GM19035 (cell line): Measurements from ENCODE around the gene CANT1.
"Not testable (repeated sequence)": the region's sequence is repeated elsewhere in the genome, so short reads cannot be mapped to it uniquely, and the experiment has no call there.

ENCODE experiments used
- ATAC-seq: cut with Tn5 transposase; IDR thresholded peaks from one replicate; pipeline ENCODE4 v1.9.1; 2021; ENCODE audit not compliant: unreplicated experiment

The CANT1 gene

GRCh38 chr17:79027925-79028491 is 18.4 kb upstream of the CANT1 start:
- ATAC-seq = no peak

GRCh38 chr17:79027274-79027924 is 17.8 kb upstream of the CANT1 start:
- no peak for ATAC-seq

- ATAC-seq = no peak
Observed at GRCh38 chr17:79026376-79027273, 17.1 kb upstream of the CANT1 start.

- ATAC-seq = no peak
Observed at GRCh38 chr17:79024901-79025737, 15.6 kb upstream of the CANT1 start.

- no peak for ATAC-seq
Observed at GRCh38 chr17:79023886-79024771, 14.6 kb upstream of the CANT1 start, which contains the start of gene C1QTNF1. Gene C1QTNF1 (plus strand): TSS chr17:79024169. CDS start chr17:79043969, 19,800 bp downstream.

GRCh38 chr17:79023180-79023705 is 13.7 kb upstream of the CANT1 start:
- no peak for ATAC-seq

GRCh38 chr17:79022507-79022991 is 13.0 kb upstream of the CANT1 start:
- ATAC-seq = no peak

- not testable (repeated sequence) for ATAC-seq
Observed at GRCh38 chr17:79021929-79022328, 12.4 kb upstream of the CANT1 start.

- ATAC-seq = no peak
Observed at GRCh38 chr17:79020631-79021301, 11.2 kb upstream of the CANT1 start.

- ATAC-seq = no peak
Observed at GRCh38 chr17:79019632-79020584, 10.3 kb upstream of the CANT1 start.

- no peak for ATAC-seq
Observed at GRCh38 chr17:79019261-79019631, 9.7 kb upstream of the CANT1 start.

GRCh38 chr17:79018370-79018695 is 8.8 kb upstream of the CANT1 start:
- no peak for ATAC-seq

GRCh38 chr17:79017546-79018369 is 8.2 kb upstream of the CANT1 start:
- no peak for ATAC-seq

GRCh38 chr17:79014158-79014758 is 4.7 kb upstream of the CANT1 start:
- no peak for ATAC-seq

- ATAC-seq = no peak
Observed at GRCh38 chr17:79012563-79013134, 3.1 kb upstream of the CANT1 start.

GRCh38 chr17:79011451-79012147 is 2.0 kb upstream of the CANT1 start:
- no peak for ATAC-seq
